ENCODE results near the gene NGEF.

The NGEF gene

DNA sequence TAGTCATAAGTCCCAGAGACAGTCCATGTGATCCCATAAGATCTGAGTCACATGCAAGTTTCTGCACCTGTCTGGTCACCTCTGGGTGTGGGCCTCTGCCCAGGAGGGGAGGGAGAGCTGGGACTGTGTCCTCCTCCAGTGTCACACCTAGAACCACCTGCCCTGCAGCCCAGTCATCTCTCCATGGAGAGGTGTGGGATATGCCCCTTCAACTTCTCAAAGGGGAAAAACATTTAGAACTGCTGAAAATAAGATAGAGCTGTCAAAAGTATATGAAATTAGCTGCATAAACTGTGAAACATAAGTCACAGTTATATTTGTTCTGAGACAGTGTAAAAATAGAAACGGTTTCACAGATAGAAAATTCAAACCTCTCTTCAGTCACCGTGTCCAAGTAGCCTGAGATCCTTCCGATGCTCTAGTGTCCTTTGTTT, 55.4 kb downstream of the NGEF start:
- no peak for TF ChIP-seq POLR2AphosphoS5 (IDR thresholded peaks at IDR 0.05; ENCODE audit: low read depth, low read length)
- TF ChIP-seq SIN3A (IDR thresholded peaks at IDR 0.05; ENCODE audit: borderline replicate concordance, insufficient read depth, low read length) = no peak
- TF ChIP-seq, protein P1, sequence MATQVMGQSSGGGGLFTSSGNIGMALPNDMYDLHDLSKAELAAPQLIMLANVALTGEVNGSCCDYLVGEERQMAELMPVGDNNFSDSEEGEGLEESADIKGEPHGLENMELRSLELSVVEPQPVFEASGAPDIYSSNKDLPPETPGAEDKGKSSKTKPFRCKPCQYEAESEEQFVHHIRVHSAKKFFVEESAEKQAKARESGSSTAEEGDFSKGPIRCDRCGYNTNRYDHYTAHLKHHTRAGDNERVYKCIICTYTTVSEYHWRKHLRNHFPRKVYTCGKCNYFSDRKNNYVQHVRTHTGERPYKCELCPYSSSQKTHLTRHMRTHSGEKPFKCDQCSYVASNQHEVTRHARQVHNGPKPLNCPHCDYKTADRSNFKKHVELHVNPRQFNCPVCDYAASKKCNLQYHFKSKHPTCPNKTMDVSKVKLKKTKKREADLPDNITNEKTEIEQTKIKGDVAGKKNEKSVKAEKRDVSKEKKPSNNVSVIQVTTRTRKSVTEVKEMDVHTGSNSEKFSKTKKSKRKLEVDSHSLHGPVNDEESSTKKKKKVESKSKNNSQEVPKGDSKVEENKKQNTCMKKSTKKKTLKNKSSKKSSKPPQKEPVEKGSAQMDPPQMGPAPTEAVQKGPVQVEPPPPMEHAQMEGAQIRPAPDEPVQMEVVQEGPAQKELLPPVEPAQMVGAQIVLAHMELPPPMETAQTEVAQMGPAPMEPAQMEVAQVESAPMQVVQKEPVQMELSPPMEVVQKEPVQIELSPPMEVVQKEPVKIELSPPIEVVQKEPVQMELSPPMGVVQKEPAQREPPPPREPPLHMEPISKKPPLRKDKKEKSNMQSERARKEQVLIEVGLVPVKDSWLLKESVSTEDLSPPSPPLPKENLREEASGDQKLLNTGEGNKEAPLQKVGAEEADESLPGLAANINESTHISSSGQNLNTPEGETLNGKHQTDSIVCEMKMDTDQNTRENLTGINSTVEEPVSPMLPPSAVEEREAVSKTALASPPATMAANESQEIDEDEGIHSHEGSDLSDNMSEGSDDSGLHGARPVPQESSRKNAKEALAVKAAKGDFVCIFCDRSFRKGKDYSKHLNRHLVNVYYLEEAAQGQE (IDR thresholded peaks at IDR 0.05; ENCODE audit: insufficient read depth in 1 of 2, low read depth in 2 of 2, low read length in 2 of 2) = no peak
- no peak for TF ChIP-seq TAF1 (IDR thresholded peaks at IDR 0.05; ENCODE audit: borderline replicate concordance, insufficient read depth, low read length)
- TF ChIP-seq FOXP2 (optimal IDR thresholded peaks at IDR 0.05; ENCODE audit: borderline replicate concordance, extremely low read depth, extremely low read length, insufficient read depth) = no peak

DNA sequence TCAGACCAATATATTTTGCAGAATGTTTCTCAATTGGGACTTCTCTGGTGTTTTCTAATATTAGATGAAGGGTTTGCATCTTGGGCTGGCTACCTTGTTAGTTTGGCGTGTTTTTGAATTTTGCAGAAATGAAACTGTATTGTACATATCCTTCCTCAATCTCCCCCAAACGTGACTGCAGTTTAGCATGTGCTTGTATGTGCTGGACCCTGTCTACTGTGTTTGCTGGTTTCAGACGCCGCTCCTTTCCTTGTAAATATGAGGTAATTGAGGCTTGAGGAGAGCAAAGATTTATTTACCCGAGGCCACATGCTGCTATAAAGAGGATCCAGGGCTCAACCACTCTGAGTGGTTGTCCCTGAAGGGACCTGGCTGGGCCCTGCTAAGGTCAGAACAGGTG, 57.2 kb downstream of the NGEF start:
- TF ChIP-seq TAF1 (IDR thresholded peaks at IDR 0.05; ENCODE audit: borderline replicate concordance, insufficient read depth, low read length) (no peak), FOXP2 (optimal IDR thresholded peaks at IDR 0.05; ENCODE audit: borderline replicate concordance, extremely low read depth, extremely low read length, insufficient read depth) (no peak), POLR2AphosphoS5 (IDR thresholded peaks at IDR 0.05; ENCODE audit: low read depth, low read length) (no peak), SIN3A (IDR thresholded peaks at IDR 0.05; ENCODE audit: borderline replicate concordance, insufficient read depth, low read length) (no peak)
- TF ChIP-seq, protein P1 (IDR thresholded peaks at IDR 0.05; ENCODE audit: insufficient read depth in 1 of 2, low read depth in 2 of 2, low read length in 2 of 2) = no peak

DNA sequence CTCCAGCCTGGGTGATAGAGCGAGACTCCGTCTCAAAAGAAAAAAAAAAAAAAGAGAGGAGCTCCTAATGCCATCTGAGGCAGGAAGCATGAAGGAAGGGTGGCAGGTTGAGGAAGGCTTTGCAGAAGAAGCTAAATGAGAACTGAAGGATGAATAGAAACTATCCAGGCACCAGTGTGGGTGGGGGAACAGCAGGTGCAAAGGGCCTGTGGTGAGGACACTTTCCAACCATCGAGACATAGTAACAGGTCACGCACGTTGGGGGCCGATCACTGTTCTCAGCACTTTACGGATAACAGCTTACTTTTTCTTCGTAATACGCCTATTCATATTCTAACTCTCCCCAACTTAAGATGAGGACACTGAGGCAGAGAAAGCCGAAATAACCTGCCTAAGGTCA, 58.4 kb downstream of the NGEF start:
- TF ChIP-seq FOXP2 (optimal IDR thresholded peaks at IDR 0.05; ENCODE audit: borderline replicate concordance, extremely low read depth, extremely low read length, insufficient read depth) (no peak), TAF1 (IDR thresholded peaks at IDR 0.05; ENCODE audit: borderline replicate concordance, insufficient read depth, low read length) (no peak), SIN3A (IDR thresholded peaks at IDR 0.05; ENCODE audit: borderline replicate concordance, insufficient read depth, low read length) (no peak), POLR2AphosphoS5 (IDR thresholded peaks at IDR 0.05; ENCODE audit: low read depth, low read length) (no peak)
- TF ChIP-seq, protein P1 (IDR thresholded peaks at IDR 0.05; ENCODE audit: insufficient read depth in 1 of 2, low read depth in 2 of 2, low read length in 2 of 2) = no peak

DNA sequence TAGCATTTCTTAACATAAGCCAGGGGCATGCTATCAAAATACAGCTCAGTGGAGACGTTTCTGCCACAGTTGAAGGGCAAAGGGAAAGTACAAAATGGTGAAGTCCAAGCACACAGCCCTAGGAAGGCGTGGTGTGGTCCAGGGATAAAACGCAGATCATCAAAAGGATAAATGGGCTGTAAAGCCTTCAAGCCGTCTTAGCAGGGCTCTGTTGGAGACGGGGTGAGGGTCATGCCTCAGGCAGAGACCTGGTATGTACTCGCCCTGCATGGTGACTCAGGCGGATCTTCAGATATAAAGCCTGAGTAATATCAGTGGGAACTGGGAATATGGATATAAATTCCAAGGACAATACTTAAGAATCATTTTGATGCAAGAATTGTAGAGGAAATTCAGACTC, 61.2 kb downstream of the NGEF start:
- TF ChIP-seq, protein P1 (IDR thresholded peaks at IDR 0.05; ENCODE audit: insufficient read depth in 1 of 2, low read depth in 2 of 2, low read length in 2 of 2) = no peak
- TF ChIP-seq FOXP2 (optimal IDR thresholded peaks at IDR 0.05; ENCODE audit: borderline replicate concordance, extremely low read depth, extremely low read length, insufficient read depth) (no peak), SIN3A (IDR thresholded peaks at IDR 0.05; ENCODE audit: borderline replicate concordance, insufficient read depth, low read length) (no peak), TAF1 (IDR thresholded peaks at IDR 0.05; ENCODE audit: borderline replicate concordance, insufficient read depth, low read length) (no peak), POLR2AphosphoS5 (IDR thresholded peaks at IDR 0.05; ENCODE audit: low read depth, low read length) (no peak)

DNA sequence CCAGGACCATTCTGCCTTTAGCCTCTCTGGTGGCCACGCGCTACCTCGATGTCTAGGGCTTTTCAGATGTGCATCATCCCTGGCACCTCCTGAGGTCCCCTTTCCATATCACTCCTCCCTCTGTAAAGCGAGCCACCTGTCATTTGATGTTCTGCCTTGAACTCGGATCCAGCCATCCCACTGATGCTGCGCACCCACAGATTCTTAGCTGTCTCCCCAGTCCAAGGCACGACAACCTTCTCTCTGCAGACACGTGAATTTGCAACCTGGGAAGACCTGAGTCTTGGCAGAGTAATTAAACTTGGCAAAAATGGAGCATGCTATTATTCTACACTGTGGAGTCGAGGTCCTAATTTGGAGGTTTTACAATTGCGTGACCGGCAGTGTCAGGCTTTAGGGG, 61.9 kb downstream of the NGEF start:
- no peak for TF ChIP-seq TAF1 (IDR thresholded peaks at IDR 0.05; ENCODE audit: borderline replicate concordance, insufficient read depth, low read length)
- TF ChIP-seq POLR2AphosphoS5 (IDR thresholded peaks at IDR 0.05; ENCODE audit: low read depth, low read length) = no peak
- no peak for TF ChIP-seq SIN3A (IDR thresholded peaks at IDR 0.05; ENCODE audit: borderline replicate concordance, insufficient read depth, low read length)
- no peak for TF ChIP-seq FOXP2 (optimal IDR thresholded peaks at IDR 0.05; ENCODE audit: borderline replicate concordance, extremely low read depth, extremely low read length, insufficient read depth)
- TF ChIP-seq, protein P1 (IDR thresholded peaks at IDR 0.05; ENCODE audit: insufficient read depth in 1 of 2, low read depth in 2 of 2, low read length in 2 of 2) = no peak
